HG03139 (cell line): ENCODE results near the gene ASTL.

Experiments used
- ATAC-seq: cut with Tn5 transposase; IDR thresholded peaks from one replicate; pipeline ENCODE4 v1.9.1; 2021; ENCODE audit not compliant: unreplicated experiment

The ASTL gene

GRCh38 chr2:96102596-96103186, 35.6 kb downstream of the ASTL start:
- ATAC-seq, result no peak

- no peak for ATAC-seq
Measured at GRCh38 chr2:96100893-96101304, 37.4 kb downstream of the ASTL start.

- no peak for ATAC-seq
Measured at GRCh38 chr2:96099861-96100798, 38.2 kb downstream of the ASTL start.

GRCh38 chr2:96098900-96099590, 39.3 kb downstream of the ASTL start:
- no peak for ATAC-seq

GRCh38 chr2:96097951-96098823, 40.1 kb downstream of the ASTL start:
- ATAC-seq, result no peak

- no peak for ATAC-seq
Measured at GRCh38 chr2:96097441-96097840, 40.9 kb downstream of the ASTL start.

- no peak for ATAC-seq
Measured at GRCh38 chr2:96095116-96095636, 43.1 kb downstream of the ASTL start.

GRCh38 chr2:96093528-96093927, 44.8 kb downstream of the ASTL start:
- ATAC-seq, result no peak

GRCh38 chr2:96092951-96093350, 45.4 kb downstream of the ASTL start:
- no peak for ATAC-seq

GRCh38 chr2:96092573-96092877, 45.8 kb downstream of the ASTL start:
- ATAC-seq, result no peak

GRCh38 chr2:96091711-96092572, 46.4 kb downstream of the ASTL start:
- no peak for ATAC-seq

- no peak for ATAC-seq
Measured at GRCh38 chr2:96091141-96091710, 47.1 kb downstream of the ASTL start.

GRCh38 chr2:96090196-96090926, 47.9 kb downstream of the ASTL start:
- no peak for ATAC-seq

GRCh38 chr2:96089356-96090195, 48.7 kb downstream of the ASTL start:
- ATAC-seq, result no peak

GRCh38 chr2:96088340-96089335, 49.7 kb downstream of the ASTL start:
- ATAC-seq, result no peak

GRCh38 chr2:96087130-96087529, 51.2 kb downstream of the ASTL start:
- ATAC-seq, result no peak
